Dermis microvascular lymphatic vessel endothelial cell (primary cell): Measurements from ENCODE around the gene CD300LF. TPM values are rescaled to one million over a fixed set of nuclear protein-coding genes. Genes with fewer than 3 reads are reported as not detected.

Source experiments
- DNase-seq, 2 donors: peaks; one replicate each; pipeline versions ENCODE4 v3.0.0 to v3.0.0-alpha.2; 2010; ENCODE audit warnings: low read depth in 2 of 2
- total RNA-seq: library from RNA; depleted of rRNA; stranded (reverse); fragments of >200 nt; gene quantifications from 2 replicates; pipeline ENCODE4 v1.2.1, GENCODE V29; 2014

Gene CD300LF
- total RNA-seq, 1 donor from 2014 or later, result not detected

DNA sequence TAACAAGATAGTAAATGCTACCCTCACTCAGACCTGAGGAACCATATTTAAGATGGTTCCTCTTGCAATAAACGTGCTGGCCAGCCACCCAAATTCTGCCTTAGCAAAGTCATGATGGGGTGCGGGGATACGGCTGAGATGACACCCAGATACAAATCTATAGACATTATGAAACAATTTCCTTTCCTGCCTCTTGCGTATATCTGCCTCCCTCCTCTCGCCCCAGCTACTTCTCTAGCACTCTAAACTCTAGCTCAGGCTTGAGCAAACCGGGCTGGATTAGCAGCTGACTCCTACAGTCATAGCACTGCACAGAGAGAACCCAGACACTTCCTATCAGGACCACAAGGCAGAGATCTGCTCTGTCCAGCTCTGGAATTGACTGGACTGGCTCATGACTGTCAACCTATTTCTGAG lies 22.3 kb downstream of the CD300LF start:
- no peak for DNase-seq

DNA sequence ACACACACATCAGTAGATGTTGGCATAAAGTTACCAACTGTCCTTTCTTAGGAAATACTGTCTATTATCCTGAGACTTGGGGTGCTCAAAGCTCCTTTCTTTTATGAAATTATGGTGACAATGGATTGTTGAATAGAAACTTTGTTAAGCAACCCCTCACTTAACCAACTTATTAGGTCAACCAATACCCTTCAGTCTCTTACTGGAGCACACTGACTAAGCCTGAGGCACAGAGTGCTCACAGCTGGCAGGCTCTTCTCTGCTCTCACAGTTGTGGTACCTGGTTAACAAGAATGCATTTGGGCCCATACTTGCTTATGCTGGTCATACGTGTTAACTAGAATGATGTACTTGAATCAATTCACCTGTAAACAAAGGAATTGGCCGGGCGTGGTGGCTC lies 24.8 kb downstream of the CD300LF start:
- no peak for DNase-seq

DNA sequence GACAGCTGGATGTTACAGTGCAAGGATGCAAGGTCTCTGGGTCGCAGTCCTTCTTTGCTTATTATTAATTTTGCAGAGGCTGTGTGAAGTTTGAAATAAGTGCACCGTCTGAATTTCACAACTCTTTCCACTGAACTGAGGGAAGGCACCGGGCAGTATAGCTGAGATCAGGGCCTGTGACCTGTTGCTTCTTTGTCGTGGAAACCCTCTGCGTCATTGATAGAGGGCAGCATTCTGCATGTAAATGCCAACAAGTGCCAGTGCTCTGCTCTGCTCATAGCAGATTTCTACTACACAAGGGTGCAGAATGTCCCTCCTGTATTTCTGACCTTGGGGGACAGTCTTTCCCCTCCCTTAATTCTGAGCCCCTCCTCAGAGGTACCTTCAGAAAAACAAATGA lies 26.0 kb downstream of the CD300LF start:
- DNase-seq, result no peak

DNA sequence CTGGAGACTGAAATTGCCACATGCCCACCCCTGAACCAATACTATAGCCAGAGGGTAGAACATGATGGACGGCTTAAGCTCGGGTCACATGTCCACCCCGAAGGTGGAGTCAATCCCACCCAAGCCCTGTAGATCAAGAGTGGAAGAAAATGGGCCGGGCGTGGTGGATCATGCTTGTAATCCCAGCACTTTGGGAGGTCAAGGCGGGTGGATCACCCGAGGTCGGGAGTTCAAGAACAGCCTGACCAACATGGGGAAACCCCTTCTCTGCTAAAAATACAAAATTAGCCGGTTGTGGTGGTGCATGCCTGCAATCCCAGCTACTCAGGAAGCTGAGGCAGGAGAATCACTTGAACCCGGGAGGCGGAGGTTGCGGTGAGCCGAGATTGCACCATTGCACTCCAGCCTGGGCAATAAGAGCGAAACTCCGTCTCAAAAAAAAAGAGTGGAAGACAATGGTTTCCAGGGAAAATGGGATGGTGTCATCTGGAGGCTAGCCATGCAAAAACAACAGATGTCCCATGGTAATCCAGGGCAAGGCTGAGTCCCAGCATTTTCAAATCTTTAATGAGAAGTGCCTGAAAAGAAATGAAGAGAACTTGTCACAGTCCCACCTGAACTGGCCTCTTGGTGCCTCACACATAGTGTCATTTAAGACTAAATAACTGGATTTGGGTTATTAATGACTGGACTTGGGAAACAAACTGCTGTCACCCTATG lies 30.1 kb downstream of the CD300LF start:
- DNase-seq, result no peak

DNA sequence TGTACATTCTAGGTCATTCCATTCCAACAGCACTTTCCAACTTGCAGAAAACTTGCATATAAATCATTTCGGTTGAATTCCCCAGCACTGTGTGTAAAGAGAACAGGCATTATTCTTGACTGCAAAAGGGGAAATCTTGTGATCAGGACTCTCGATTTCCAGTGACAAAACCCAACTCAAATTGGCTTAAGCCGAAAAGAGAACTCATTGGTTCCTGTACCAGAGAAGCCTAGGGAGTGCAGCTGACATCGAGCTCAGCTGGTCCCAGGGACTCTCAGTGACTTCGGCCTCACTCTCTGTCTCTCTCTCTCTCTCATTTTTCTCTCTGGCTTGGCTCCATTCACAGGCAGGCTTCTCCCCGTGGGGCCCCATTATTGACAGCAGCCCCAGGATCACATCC lies 30.7 kb downstream of the CD300LF start:
- no peak for DNase-seq

DNA sequence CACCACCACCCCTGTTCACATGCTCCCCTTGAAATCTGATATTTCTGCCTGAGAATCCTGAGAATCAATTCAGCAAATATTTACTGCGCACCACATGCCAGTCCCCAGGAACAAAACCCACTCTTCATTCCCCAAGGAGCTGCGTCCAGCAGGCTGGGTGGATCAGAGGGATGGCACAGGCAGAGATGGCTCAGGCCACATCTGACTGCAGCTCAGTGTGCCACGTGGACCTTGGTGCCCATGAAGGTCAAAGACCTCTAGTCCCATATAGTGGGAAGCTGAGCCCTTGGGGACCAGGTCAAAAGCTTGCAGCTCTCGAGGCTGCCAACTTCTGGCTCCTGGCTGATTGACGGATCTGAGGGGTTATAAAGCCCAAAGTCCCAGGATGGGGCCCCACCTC lies 31.8 kb downstream of the CD300LF start:
- no peak for DNase-seq

DNA sequence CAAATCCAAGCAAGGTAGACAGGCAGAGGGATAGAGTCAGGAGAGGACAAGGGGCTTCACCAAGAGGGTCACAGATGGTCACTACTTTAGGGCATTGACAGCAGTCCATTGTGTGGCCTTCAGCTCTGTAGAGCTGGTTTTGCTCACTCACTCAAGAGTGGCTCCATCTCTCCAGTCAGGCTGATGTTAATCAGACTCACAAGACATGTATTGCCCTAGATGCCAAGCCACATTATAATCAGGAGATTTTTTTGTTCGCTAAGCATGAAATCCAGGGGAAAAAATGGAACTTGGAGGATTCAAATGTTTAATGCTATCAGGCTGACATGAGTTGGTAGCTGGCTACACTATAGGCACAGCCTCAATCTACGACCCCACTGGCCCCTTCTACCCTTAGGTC lies 32.5 kb downstream of the CD300LF start:
- DNase-seq, result no peak

DNA sequence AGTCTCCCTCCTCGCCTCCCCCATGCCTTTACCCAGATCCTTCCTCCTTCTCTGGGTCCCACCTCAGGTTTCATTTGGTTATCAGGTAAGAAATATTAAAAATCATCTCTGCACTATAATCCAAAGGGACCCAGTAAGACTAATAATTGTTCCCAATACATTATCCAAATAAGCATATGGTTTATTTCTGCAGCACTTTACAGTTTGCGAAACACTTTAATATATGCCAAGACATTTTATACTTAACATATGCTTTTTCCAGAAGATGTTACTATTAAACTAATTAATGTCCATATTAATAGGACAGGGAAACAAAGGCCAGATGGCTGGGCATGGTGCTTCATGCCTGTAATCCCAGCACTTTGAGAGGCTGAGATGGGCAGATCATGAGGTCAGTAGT lies 33.3 kb downstream of the CD300LF start:
- no peak for DNase-seq

DNA sequence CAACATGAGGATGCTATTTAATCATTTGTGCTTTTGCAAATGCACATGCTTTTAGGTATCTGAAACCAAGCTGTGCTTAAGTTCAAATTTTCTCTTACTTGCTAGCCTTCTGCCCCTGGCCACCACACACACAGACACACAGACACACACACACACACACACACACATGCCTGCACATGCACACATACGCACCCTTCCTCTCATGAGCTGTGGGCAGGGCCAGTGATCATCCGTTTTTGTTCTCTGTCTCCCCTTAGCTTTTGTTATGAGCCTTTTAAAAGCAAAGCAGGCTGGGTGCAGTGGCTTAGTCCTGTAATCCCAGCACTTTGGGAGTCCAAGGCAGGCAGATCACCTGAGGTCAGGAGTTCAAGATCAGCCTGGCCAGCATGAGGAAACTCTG lies 34.2 kb downstream of the CD300LF start:
- DNase-seq, result no peak

DNA sequence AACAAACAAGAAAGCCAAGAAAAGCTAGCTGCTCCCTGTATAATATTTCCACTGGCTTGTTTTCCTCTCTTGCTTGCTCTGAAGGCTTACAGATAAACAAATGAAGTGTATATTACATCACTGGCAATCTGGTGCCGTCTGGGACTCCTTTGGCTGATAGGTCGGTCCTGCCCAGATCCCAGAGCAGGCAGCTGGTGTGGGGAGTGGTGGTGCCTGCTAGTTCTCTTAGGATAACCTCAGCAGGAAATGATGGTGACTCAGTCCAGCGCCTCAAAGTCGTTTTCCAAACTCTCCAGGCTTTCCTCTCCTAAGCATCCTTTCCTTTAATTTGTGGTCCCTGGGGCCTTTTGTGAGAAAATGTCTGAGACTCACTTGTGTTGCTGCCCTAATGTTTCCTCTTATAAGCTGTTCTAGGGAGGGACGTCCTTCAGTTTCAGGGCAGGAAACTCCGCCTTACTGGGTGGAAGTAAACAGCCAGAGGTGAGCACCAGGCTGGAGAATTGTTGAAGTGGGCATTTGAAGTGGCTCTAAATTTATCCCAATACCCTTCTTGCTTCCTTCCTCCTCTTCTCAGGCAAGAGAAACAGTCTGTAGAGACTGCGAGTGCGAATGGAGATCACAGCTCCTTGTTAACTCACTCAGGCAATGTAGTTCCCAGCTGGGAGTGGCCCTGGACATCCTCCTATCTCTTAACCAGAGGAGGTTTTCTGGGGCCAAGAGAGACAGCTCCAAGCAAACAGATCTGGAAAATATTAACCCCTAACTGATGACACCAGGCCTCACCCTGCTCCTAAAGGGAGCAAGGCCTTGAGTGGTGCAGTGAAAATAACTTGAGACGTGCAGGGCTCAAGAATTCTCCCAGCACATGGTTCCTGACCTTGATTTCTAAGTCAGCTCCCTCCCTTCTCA lies 34.9 kb downstream of the CD300LF start:
- peak in 1 of 2 donors; percentile 2 for DNase-seq

DNA sequence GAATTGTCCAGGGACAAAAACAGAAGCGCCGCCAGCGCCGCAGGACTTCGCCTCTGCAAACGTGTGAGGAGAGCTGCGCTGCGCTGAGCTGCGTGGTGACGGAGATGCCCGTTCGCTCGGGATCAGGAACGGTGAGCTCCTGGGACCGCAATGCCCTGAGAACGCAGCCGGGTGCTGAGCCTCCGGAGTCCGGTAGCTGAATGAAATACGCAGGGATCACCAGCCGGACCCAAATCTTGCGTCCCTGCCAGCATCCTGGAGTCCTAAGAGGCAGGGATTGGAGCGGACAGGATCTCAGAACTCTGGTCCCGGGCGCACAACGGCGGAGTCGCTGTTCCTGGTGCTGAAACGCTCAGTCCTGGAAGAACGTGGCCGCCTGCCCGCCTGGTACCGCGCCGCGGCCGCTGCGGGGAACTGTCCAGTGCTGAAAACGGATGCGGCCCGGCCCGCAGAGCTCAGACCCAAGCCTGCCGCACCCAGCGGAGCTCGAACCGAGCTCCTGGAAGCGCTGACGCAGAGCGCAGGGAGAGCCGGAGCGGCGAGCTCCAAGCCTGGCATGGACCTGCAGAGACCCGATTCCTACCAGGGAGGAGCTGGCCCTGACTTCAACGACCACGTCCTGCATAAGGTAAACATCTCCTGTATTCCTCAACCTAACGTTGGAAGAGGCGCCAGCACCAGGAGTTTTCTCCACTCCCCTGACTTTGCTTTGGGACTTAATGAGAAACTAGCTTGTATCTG lies 41.5 kb downstream of the CD300LF start:
- DNase-seq, result peak; percentile 18 to 83

DNA sequence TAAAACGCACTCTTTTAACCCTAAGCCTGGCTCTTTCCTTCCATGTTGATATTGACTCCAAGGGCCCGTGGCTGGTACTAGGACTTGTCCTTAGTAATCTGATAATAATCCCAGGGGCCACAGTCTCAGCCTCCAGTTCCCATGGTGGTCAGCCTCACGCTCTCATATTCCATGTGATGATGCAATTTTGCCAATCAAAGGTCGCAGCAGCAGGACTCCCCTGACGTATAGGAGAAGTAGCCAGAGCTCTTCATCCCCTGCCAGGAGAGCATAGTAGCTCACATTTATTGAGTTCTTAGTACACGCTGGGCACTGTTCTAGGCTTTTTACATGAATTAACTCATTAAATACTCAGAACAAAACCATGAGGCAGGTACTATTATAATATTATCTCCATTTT lies 42.4 kb downstream of the CD300LF start:
- no peak for DNase-seq

DNA sequence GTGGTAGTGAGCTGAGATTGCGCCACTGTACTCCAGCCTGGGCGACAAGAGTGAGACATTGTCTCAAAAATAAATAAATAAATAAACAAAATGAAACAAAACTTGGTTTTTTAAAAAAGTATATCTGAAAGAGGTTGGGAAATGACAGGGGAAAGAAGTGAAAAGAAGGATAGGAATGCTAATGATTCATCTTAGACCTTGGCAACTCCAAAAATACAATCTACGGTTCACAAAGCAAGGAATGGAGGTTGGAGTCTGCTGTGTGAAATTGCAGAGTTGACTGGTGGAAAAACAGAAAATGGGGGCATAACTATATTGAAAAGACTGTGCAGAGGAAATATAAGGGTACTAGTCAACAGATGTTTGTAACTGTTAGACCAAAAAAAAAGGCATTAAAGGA lies 49.2 kb downstream of the CD300LF start:
- DNase-seq, result no peak

DNA sequence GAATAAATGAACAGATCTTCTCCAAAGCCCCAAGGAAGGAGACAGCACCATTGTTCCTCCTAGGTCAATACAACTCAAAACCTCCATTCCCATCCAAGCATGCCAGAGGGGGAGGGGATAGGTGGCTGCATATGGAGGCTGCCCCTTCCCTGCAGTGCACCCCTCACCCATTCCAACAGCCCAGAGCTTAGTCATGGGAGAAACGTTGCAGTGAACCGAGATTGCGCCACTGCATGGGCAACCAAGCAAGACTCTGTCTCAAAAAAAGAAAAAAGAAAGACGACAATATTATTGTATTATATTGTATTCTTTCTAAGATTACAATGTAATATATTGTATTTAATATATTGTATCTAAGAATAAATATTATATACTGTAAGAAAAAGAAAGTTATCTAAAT lies 52.8 kb downstream of the CD300LF start:
- DNase-seq, result no peak

DNA sequence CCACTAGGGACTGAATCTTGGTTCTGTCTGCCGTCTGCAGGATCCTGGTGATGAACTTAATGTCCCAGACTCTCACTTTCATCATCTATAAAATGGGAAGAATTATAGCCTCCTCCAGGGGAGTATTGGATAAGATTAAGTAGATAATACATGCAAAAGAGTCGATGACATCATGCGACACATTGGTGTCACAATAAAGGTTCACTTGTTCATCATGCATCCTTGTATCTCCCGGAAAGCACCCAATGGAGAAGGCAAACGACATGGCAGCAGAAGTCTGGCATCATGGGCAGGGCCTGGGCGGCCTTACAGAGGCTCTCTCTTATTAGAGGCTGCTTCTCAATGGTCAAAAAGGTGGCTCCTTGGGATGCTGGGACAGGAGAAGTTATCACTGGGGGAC lies 54.1 kb downstream of the CD300LF start:
- no peak for DNase-seq

DNA sequence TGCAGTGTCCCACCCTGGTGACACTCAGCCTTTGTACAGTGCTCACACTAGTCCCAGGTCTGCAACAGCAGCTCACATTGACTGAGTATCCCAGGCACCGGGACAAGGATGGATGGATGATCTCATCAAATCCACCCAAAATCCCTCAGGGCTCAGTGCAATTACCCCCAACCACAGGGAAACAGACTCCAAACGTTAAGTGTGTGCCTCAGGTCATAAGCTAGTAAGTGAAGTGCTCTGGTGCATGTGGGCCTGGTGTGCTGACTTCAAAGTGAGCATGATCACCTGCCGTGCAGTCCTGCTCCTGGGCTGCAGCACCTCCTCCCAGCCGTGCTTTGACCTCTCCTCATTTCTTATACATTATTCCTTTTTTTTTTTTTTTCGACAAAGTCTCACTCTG lies 58.0 kb downstream of the CD300LF start:
- no peak for DNase-seq

DNA sequence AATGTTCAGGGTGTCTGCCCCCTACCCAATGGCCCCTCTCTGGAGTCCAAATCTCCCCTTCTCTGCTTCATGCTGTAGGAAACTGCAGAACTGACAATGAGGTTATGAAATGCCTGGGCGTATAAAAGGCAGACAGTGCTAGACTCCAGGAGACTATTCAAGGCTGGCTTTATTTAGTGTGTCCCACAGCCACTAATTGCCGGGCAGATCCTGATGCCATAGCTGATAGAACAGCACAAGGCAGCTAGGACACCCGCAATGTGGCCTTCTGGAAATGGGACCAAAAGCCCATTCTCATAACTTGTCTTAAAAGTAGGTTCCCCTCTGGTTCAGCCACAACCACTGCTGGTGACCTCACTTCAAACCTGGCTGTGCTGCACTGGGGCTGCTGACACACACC lies 60.7 kb downstream of the CD300LF start:
- DNase-seq, result no peak

DNA sequence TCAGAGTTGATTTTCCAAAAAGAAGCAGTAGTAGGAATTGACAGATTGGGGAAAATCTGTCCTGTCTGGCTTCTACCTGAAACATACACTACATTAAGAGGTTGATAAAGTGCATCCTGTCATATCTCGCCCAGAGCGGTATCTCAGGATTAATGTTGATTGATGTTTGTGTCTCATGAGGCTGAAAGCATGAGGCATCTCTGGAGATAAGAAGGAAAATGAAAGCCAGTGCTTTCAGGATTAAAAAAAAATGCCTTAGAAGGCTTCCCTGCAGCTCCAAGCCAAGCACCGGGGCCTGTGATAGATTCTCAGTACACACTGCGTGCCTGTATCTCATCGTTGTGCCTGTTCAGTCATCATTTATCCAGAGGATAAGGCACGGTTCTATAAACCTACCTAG lies 62.8 kb downstream of the CD300LF start:
- no peak for DNase-seq

DNA sequence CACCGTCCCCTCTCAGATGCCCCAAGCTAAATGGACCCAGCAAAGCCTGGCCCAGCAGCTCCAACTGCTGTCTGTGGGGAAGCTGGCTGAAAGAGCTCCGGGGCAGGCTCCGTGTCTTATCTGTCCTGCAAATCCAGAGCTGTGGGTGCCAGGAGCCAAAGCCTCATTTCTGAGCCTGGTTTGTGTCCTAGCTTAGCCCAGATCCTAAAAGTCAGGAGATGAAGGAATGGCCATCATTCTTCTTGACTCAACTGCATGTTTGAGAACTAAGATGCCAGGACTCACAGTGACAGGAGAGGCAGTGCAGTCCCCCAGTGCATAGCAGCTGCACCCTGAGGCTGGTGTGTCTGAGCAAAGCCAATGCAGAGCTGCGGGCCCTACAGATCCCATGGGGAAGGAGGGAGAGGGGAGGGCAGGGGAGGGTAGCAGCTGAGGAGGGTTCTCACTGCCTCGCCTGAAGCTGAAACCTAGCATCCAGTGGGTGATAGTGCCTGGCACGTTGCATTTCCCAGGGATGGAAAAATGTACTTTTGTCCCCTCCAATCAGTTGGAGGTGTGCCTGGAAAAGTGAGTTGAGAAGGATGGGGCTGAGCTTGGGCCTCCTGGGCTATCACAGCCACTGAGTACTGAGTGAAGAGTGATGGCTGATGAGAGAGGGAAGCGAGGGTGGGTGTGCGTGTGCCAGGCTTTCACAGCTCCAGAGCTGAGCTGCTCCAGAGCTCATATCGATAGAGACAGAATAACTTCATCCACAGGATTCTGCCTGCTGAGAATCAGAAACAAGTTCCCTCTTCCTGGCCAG lies 64.7 kb downstream of the CD300LF start:
- DNase-seq, result no peak

DNA sequence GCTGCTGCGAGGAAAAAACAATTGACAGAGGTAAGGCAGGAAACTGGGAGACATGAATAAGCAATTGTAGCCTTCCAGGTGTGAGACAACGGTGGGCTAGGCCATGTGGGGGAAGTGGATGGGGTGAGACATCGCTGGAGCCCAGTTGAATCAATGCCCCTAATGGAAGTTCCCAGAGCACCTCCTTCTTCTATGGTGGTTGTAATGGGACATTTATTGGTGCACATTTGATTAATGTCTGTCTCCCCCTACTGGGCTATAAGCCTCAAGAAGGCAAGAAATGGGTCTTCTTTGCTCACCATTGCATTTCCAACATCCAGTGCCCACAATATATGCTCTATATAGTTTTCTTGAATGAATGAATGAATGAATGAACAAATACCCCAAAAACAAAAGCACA lies 66.5 kb downstream of the CD300LF start:
- DNase-seq, result no peak

DNA sequence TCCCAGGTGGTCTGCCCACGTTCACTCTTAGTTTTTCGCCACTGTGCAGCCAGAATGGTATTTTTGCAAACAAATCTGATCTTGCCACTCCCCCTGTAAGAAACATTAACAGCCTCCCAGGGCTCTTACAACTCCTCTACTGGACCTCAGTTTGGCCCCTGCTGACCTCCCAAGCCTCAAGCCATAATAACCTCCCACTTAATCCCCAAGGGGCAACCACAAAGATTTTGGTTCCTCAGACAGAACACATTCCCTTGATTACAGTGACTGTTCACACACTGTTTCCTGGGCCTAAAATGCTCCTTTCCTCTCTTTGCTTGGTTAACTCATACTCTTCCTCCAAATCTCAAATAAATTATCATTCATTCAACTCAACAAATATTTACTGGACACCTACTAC lies 67.7 kb downstream of the CD300LF start:
- no peak for DNase-seq
